ENCODE results near the gene ZNF14.

ZNF14 gene

GRCh38 chr19:19747357-19748220 is 14.7 kb upstream of the ZNF14 start:
- TF ChIP-seq CTCF (IDR thresholded peaks at IDR 0.05), result no peak

GRCh38 chr19:19746286-19747213 is 13.6 kb upstream of the ZNF14 start:
- no peak for TF ChIP-seq CTCF (IDR thresholded peaks at IDR 0.05)

- TF ChIP-seq CTCF (IDR thresholded peaks at IDR 0.05), result no peak
Measured at GRCh38 chr19:19745496-19746285, 12.8 kb upstream of the ZNF14 start.

- no peak for TF ChIP-seq CTCF (IDR thresholded peaks at IDR 0.05)
Measured at GRCh38 chr19:19744641-19745040, 11.7 kb upstream of the ZNF14 start.

- no peak for TF ChIP-seq CTCF (IDR thresholded peaks at IDR 0.05)
Measured at GRCh38 chr19:19743176-19743575, 10.3 kb upstream of the ZNF14 start.

- TF ChIP-seq CTCF (IDR thresholded peaks at IDR 0.05), result no peak
Measured at GRCh38 chr19:19742773-19743172, 9.9 kb upstream of the ZNF14 start.

- TF ChIP-seq CTCF (IDR thresholded peaks at IDR 0.05), result no peak
Measured at GRCh38 chr19:19741184-19741583, 8.3 kb upstream of the ZNF14 start.

Data from LNCAP (cell line).